Renal pelvis (tissue), 4 donors: ENCODE data around the gene PERM1. TPM values are rescaled to one million over a fixed set of nuclear protein-coding genes. Genes with fewer than 3 reads are reported as not detected.
"Not testable (repeated sequence)": the region's sequence is repeated elsewhere in the genome, so short reads cannot be mapped to it uniquely, and the experiment has no call there.

Experiments
- DNase-seq: peaks from one replicate; pipeline ENCODE4 v3.0.0-alpha.2; 2013
- polyA plus RNA-seq, 3 donors: library from polyadenylated mRNA; unstranded; fragments of 120-200 nt; gene quantifications; one replicate each; pipeline ENCODE4 v1.2.1, GENCODE V29; 2013; ENCODE audit not compliant: insufficient read length in 3 of 3

PERM1 gene
- polyA plus RNA-seq, 3 donors, result 0.13 to 0.57 (median 0.28) TPM

GRCh38 chr1:998995-999724 lies 17.3 kb upstream of the PERM1 start:
- DNase-seq, result no peak

GRCh38 chr1:998745-998994 lies 16.8 kb upstream of the PERM1 start:
- DNase-seq, result no peak

DNA sequence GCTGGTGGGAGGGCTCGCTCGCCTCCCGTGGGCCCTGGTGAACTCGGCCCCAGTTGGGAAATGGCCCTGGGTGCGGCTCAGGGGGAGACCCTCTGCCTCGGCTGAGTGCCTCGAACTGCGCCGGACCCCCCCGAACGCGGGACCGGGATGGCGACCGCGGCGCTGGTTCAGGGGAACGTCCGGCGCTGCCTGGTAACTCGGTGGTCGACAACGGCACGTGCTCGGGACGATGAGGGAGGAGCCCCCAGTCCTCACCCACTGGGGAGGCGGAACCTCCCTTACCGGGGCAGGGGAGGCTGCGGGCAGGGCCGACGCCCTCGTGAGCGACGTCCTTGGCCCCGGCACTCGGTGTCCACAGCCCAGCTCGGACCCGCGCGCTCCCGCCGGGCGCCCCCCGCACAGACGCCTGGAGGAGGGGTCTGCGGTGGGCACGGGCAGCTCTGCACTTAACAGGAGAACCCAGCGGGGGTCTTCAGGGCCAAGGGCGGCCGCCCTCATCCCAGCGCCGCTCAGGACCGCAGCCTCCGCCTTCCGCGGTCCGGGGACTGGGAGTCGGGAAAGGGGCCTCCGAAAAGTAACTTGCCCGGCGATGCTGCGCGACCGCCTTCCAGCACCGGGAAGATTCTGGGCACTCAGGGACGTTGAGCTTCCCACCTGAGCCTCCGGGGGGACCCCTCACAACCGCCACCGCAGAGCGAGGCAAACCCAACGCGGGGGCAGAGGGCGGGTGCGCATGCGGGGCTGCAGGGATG lies 16.3 kb upstream of the PERM1 start:
- DNase-seq, result no peak

DNA sequence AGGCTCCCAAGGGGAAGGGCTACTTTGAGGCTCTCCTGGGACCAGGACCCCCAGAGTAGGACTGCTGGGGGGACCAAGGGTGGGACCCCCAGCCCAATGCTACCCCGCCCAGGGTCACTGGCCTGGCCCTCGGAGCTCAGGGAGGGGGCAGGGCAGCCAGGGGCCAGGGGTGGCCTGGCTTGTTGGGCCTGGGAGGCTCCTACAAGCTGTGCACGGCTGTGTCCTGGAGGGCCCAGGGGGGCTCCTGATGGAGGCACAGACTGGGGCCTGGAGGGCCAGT lies 15.8 kb upstream of the PERM1 start:
- DNase-seq, result no peak

- no peak for DNase-seq
These were observed 15.2 kb upstream of the PERM1 start for GRCh38 chr1:996851-997712.

DNA sequence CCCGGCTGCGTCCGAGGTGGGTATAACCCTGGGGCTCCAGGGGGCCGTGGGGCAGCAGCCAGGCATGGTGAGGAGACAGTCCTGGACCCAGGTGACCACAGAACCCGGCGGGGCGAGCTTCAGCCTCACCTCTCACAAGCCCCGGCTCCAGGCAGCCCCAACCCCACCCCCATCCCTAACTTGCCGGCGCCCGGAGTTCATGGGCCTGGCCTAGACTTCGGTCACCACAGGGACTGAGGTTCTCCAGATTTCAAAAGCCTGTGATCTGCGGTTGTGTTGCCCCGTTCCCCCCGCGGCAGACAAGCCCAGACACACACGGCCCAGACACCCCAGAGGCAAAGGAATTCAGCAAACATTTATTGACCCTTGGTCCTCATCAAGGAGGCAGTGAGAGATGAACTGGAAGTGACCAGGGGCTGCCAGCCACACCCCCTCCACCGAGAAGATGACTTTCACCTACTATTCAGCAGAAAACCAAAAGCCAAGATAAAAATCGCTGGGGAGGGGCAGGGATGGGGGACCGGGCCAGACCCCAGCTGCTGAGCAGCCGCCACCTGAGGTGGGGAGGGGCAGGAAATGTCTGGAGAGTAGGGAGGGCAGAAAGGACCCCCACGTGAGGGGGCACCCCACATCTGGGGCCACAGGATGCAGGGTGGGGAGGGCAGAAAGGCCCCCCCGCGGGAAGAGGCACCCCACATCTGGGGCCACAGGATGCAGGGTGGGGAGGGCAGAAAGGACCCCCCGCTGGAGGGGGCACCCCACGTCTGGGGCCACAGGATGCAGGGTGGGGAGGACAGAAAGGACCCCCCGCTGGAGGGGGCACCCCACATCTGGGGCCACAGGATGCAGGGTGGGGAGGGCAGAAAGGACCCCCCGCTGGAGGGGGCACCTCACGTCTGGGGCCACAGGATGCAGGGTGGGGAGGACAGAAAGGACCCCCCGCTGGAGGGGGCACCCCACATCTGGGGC lies 14.1 kb upstream of the PERM1 start:
- DNase-seq, result no peak

DNA sequence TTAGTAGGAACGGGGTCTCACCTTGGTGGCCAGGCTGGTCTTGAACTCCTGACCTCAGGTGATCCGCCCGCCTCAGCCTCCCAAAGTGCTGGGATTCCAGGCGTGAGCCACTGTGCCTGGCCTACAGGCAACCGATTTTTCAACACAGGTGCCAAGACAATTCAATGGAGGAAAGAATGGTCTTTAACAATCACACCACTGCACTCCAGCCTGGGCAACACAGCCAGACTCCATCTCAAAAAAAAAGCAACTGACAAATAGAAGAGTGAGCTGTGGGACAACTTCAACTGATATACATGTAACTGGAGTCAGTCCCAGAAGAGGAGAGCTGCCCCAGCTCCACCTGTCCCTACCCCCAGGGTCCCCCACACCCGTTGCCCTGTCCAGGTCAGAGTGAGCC lies 12.7 kb upstream of the PERM1 start:
- DNase-seq, result not testable (repeated sequence)

DNA sequence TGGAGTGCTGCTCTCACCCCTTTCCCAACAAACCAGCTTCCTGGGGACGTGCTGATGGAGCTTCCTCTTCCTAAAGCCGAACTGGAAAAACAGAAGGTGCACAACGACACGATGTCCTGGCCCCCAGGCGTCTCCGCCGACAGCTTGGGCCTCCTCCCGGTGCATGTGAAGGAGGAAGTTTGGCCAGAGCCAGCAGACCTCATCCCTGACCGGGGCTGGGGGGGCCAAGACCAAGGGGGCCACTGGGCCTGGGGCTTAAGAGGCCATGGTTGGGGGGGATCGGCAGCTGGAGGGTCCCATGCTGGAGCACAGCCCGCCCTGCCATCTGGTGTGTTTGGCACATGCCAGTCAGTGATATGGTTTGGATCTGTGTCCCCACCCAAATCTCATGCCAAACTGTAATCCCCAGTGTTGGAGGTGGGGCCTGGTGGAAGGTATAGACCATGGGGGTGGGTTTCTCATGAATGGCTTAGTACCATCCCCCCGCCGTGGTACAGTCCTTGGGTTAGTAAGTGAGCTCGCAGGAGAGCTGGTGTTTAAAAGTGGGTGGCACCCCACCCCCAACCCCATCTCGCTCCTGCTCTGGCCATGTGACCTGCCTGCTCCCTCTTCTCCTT lies 11.6 kb upstream of the PERM1 start:
- no peak for DNase-seq

DNA sequence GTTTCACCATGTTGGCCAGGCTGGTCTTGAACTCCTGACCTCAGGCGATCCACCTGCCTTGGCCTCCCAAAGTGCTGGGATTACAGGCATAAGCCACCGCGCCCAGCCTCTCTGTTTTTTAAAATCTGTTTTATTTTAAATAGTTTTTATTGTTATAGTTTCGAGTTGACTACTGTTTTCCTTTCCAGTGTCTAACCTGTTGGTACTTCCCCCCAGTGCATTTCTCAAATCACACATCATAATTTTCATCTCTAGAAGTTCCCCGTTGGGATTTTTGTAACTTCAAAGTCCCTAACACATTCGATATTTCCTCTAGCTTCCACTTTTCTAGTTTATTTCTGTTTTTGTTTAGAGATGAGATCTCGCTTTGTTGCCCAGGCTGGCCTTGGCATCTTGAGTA lies 10.5 kb upstream of the PERM1 start:
- DNase-seq, result no peak

DNA sequence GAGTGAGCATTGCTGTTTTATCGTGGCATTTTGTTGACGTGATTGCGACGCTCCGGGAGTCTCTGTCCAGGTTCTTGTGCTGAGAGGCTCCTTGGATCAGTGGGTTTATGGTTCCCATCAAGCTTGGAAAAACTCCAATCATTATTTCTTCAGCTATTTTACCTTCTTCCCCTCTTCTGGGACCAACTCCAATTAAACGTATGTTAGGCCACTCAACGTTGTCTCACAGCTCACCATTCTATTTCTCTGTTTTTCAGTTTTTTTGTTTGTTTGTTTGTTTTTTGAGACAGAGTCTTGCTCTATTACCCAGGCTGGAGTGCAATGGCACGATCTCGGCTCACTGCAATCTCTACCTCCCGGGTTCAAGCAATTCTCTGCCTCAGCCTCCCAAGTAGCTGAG lies 10.0 kb upstream of the PERM1 start:
- no peak for DNase-seq

DNA sequence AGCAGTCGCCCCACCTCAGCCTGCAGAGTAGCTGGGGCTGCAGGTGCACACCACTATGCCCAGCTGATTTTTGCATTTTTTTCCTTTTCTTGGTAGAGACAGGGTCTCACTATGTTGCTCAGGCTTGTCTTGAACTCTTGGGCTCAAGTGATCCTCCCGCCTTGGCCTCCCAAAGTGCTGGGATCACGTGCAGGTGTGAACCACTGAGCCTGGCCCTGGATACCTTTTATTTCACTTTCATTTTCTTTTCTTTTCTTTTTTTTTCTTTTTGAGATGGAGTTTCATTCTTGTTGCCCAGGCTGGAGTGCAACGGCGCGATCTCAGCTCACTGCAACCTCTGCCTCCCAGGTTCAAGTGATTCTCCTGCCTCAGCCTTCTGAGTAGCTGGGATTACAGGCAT lies 9.4 kb upstream of the PERM1 start:
- DNase-seq, result not testable (repeated sequence)

DNA sequence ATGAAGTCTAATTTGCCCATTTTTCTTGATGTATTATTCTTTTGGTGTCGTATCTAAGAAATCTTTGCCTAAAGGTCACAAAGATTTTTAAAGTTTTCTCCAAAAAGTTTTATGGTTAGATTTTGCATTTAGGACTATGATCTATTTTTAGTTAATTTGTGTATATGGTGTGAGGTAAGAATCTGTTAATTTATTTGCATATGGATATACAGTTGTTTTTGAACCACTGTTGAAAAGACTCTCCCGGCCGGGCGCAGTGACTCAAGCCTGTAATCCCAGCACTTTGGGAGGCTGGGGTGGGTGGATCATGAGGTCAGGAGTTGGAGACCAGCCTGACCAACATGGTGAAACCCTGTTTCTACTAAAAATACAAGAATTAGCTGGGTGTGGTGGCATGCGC lies 6.2 kb upstream of the PERM1 start:
- DNase-seq, result not testable (repeated sequence)

- no peak for DNase-seq
These were observed 3.2 kb upstream of the PERM1 start for GRCh38 chr1:985126-985525.

DNA sequence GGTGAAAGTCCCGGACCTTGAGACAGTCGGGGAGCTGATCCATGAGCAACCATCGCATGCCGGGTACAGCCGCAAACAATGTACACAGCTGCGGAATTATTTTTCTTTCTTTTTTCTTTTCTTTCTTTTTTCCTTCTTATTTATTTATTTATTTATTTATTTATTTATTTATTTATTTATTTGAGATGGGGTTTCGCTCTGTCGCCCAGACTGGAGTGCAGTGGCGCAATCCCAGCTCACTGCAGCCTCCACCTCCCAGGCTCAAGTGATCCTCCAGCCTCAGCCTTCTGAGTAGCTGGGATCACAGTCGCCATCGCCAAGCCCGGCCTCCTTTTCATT lies 2.6 kb upstream of the PERM1 start:
- no peak for DNase-seq

DNA sequence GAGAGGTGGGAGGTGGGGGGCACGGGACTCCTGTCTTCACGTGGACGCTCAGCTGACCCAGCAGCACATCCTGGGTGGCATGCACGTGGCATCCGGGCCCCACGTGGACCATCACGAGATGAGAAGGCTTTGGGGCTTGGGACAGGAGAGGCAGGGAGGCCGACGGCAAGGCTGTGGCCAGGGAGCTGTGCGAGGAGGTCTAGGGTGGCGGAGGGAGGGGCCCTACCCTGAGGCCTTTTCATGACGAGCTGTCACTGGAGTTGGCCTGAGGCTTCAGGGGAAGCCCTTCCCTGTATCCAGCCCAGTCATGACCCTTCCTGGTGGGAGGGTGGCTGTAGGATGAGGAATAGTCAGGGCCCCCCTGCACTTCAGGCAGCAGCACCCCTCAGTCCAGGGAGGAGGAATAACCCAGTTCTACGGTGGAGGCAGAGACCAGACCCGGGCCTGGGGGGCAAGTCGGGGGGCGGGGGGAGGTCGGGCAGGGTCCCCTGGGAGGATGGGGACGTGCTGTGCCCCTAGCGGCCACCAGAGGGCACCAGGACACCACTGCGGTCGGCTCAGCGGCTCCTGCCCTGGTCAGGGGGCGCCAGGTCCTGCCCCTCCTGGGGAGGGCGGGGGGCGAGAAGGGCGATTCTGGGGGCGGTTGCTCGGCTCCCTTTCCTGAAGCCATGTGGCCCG lies 2.0 kb upstream of the PERM1 start:
- no peak for DNase-seq

DNA sequence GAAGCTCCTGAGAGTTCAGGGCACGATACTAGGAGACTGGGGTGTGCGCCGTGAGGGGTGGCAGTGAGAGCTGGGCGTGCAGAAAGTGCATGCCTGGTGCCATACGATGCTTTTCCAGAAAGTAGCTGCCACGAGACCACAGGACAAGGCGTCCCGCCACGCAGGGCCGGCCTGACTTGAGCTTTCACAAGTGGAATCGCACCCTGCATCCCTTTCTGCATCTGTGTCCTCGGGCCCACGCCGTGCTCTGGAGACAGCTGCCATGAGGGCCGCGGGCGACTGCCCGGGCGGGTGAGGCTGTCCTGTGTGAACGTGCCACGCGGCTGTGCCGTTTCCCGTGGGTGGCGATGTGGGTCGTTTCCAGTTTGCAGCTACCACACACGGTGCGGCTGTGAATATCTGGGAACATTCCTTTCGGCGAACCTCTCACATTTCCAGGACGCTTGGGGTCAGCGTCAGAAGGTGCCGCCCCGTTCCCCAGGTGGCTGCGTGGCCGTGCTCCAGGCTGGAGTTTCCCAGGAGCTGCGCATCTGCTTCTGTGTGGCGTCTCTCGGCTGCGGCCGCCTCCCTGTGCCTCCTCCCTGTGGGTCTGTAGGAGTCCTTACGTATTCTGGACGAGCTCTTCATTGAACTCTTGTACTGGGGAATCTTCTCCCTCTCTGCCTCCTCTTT lies 1.0 kb upstream of the PERM1 start:
- DNase-seq, result no peak

DNA sequence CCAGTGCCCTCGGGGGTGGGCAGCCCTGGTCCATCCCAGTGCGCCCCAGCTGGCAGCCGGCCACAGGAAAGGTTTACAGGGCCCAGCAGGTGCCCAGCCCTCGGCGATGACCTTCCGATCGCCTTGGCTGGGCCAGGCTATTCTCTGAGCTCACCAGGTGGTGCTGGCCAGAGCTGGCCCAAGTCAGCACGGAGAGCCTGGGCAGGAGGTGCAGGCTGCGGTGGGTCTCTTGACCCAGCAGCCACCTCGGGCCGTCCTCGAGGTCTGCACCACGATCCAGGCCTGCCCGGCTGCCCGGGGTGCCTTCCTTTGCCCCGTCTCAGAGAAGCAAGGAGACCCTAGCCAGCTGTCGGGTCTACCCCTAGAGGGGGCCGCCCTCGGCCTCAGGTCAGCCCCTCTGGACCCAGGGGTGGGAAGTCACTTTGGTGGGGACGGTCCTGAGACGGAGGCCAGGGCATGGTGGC lies 370 bp downstream of the PERM1 start:
- no peak for DNase-seq

GRCh38 chr1:980602-981395 lies 1.1 kb downstream of the PERM1 start:
- DNase-seq, result no peak

DNA sequence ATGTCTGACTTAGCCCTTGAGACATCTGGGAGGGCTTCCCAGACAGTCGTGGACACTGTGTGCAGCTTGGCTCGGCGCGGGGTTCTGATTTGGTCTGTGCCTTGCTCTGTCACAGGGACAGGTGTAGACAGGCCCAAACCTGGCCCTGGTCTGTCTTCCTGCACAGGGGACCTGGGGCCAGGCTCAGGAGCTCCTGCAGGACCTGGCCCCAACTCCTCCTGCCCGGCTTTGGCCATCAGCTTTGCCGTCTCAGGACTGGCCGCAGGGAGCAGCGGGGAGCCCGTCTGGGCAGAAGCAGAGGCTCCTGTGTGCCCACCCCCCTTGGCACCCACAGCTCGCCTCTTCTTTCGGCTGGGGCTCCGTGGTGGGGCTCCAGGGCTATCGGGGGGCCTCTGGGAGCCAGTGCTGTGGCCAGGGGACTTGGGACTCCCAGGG lies 1.7 kb downstream of the PERM1 start:
- DNase-seq, result no peak

- DNase-seq, result no peak
These were observed 2.2 kb downstream of the PERM1 start for GRCh38 chr1:979744-980072.
